C4-2B (cell line): ENCODE data around the gene GIPC3.

ENCODE experiments used
- H3K27ac ChIP-seq: fragments of 450-650 bp; 2 replicates; pipeline ENCODE4 v1.5.1; 2017
- ZFX ChIP-seq: fragments of 450-650 bp; IDR thresholded peaks from 2 replicates; pipeline ENCODE4 v1.6.1; 2017
- TF ChIP-seq, protein P1 (sequence below): fragments of 450-650 bp; conservative IDR thresholded peaks from 2 replicates; pipeline ENCODE4 v1.5.1; 2017; ENCODE audit warnings: mild to moderate bottlenecking

Gene GIPC3

GRCh38 chr19:3545669-3546034 is 39.6 kb upstream of the GIPC3 start:
- H3K27ac ChIP-seq = no peak overlapping the region
- no peak for TF ChIP-seq ZFX
- TF ChIP-seq, protein P1, sequence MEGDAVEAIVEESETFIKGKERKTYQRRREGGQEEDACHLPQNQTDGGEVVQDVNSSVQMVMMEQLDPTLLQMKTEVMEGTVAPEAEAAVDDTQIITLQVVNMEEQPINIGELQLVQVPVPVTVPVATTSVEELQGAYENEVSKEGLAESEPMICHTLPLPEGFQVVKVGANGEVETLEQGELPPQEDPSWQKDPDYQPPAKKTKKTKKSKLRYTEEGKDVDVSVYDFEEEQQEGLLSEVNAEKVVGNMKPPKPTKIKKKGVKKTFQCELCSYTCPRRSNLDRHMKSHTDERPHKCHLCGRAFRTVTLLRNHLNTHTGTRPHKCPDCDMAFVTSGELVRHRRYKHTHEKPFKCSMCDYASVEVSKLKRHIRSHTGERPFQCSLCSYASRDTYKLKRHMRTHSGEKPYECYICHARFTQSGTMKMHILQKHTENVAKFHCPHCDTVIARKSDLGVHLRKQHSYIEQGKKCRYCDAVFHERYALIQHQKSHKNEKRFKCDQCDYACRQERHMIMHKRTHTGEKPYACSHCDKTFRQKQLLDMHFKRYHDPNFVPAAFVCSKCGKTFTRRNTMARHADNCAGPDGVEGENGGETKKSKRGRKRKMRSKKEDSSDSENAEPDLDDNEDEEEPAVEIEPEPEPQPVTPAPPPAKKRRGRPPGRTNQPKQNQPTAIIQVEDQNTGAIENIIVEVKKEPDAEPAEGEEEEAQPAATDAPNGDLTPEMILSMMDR = no peak

DNA sequence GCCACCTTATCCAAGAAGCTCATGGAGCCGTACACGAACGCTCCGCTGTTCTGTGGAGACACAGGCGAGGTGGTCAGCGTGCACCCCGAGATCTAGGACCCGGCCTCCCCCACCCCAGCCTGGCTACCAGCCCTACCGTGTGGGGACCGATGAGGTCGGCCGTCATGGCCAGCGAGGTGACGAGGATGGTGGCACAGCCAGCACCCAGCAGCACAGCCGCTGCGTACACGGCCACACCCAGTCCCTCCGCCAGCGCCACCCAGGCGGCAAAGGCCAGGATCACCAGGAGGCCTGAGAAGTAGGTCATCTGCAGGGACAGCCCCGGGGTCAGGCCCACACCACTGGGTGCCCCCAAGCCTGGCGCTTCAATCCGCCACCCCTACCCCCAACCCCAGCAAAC is 39.2 kb upstream of the GIPC3 start:
- no peak for TF ChIP-seq ZFX
- TF ChIP-seq, protein P1 = no peak
- H3K27ac ChIP-seq = no peak overlapping the region

DNA sequence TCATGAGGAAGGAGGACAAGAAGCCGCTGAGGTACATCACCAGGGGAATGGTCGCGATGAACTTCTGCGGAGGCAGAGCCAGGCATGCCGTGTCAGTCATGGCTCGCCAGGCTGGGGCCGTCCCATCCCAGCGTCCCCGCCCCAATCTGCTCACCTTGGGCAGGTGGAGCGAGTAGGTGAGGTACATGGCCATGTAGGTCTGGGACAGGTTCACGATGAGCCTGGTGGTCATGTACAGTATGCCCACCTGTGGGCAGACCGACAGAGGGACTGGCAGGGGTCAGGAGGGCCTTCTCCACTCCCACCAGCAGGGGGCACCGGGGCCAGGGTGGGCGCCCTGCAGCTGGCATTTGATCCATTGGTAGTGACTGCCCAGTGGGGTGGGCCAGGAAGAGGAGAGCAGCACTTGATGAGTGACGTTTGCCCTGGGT is 38.0 kb upstream of the GIPC3 start:
- TF ChIP-seq ZFX = no peak
- TF ChIP-seq, protein P1 = peak; percentile 85
- H3K27ac ChIP-seq = no peak overlapping the region

GRCh38 chr19:3547767-3548282 is 37.5 kb upstream of the GIPC3 start:
- no peak for TF ChIP-seq ZFX
- TF ChIP-seq, protein P1 = peak; percentile 64
- no peak overlapping the region for H3K27ac ChIP-seq

DNA sequence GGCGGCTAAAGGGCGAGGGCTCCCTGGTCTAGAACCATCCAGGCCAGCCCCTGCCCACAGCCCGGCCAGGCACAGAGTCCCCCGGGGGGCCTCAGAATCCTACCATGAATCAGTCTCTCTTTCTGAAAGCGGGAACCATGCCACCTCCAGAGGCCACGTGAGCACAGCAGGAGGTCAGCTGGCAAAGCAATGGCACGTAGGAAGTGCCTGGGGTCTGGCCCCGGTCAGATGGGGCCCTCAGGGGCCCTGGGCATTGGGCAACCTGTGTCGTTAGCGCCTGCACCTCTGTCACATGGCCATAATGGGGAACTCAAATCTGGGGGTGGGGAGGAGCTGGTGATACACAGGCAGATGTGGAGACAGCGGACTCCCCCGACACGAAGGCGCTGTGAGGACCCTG is 36.7 kb upstream of the GIPC3 start:
- H3K27ac ChIP-seq = no peak overlapping the region
- TF ChIP-seq ZFX = no peak
- TF ChIP-seq, protein P1 = no peak

- TF ChIP-seq, protein P1 = no peak
- TF ChIP-seq ZFX = no peak
- no peak overlapping the region for H3K27ac ChIP-seq
These were observed 35.5 kb upstream of the GIPC3 start for GRCh38 chr19:3549816-3550215.

GRCh38 chr19:3550947-3551791 is 34.1 kb upstream of the GIPC3 start:
- H3K27ac ChIP-seq = no peak overlapping the region
- TF ChIP-seq, protein P1 = no peak
- TF ChIP-seq ZFX = no peak
